Parathyroid adenoma (tissue), 2 donors: ENCODE data around the gene LRP10.

Source experiments
- H2AFZ ChIP-seq: fragments of 300-600 bp; sonication (generic); one replicate; pipeline ENCODE4 v1.7.0; 2017; ENCODE audit warnings: antibody characterized with exemption, mild to moderate bottlenecking
- H3K27ac ChIP-seq: fragments of 300-600 bp; sonication (generic); one replicate; pipeline ENCODE4 v1.7.0; 2017
- H3K27me3 ChIP-seq: fragments of 300-600 bp; sonication (generic); one replicate; pipeline ENCODE4 v1.7.0; 2017; ENCODE audit warnings: low read length; ENCODE audit not compliant: control insufficient read depth, insufficient read depth
- H3K36me3 ChIP-seq: fragments of 300-600 bp; sonication (generic); one replicate; pipeline ENCODE4 v1.7.0; 2017; ENCODE audit warnings: low read length; ENCODE audit not compliant: control insufficient read depth, insufficient read depth
- H3K4me1 ChIP-seq: fragments of 300-600 bp; sonication (generic); one replicate; pipeline ENCODE4 v1.7.0; 2017; ENCODE audit warnings: control low read depth
- H3K4me2 ChIP-seq: fragments of 300-600 bp; sonication (generic); one replicate; pipeline ENCODE4 v1.7.0; 2017; ENCODE audit warnings: low read length
- H3K4me3 ChIP-seq: fragments of 300-600 bp; sonication (generic); one replicate; pipeline ENCODE4 v1.7.0; 2017; ENCODE audit warnings: low read depth, low read length
- H3K79me2 ChIP-seq: fragments of 300-600 bp; sonication (generic); one replicate; pipeline ENCODE4 v1.7.0; 2017; ENCODE audit warnings: control low read depth
- H3K9ac ChIP-seq: fragments of 300-600 bp; sonication (generic); one replicate; pipeline ENCODE4 v1.7.0; 2017; ENCODE audit warnings: mild to moderate bottlenecking
- H3K9me3 ChIP-seq: fragments of 300-600 bp; sonication (generic); one replicate; pipeline ENCODE4 v1.7.0; 2017; ENCODE audit warnings: low read length; ENCODE audit not compliant: control insufficient read depth
- CTCF ChIP-seq: fragments of 300-600 bp; sonication (generic); IDR thresholded peaks from one replicate; pipeline ENCODE4 v1.7.0; 2017; ENCODE audit warnings: antibody characterized with exemption, mild to moderate bottlenecking
- donor health status: primary hyperparathyroidism.

Gene LRP10

GRCh38 chr14:22844221-22845102, 27.1 kb upstream of the LRP10 start:
- Histone ChIP-seq H3K79me2 (peaks cover 3% of the 10 kb centered on the region), H3K27me3 (no peaks in the 10 kb centered on the region), H2AFZ (no peak overlapping the region), H3K4me1 (peaks cover 24% of the 10 kb centered on the region), H3K36me3 (no peaks in the 10 kb centered on the region), H3K27ac (no peak overlapping the region), H3K9ac (no peak overlapping the region), H3K4me3 (no peak overlapping the region), H3K9me3 (no peaks in the 10 kb centered on the region), H3K4me2 (no peak overlapping the region)
- TF ChIP-seq CTCF, result no peak

GRCh38 chr14:22845103-22845394, 26.5 kb upstream of the LRP10 start:
- Histone ChIP-seq H2AFZ (no peak overlapping the region), H3K27me3 (no peaks in the 10 kb centered on the region), H3K9me3 (no peaks in the 10 kb centered on the region), H3K27ac (no peak overlapping the region), H3K4me2 (no peak overlapping the region), H3K4me1 (peaks cover 28% of the 10 kb centered on the region), H3K4me3 (no peak overlapping the region), H3K79me2 (peaks cover 3% of the 10 kb centered on the region), H3K9ac (no peak overlapping the region), H3K36me3 (no peaks in the 10 kb centered on the region)
- TF ChIP-seq CTCF, result no peak

GRCh38 chr14:22845821-22846625, 25.5 kb upstream of the LRP10 start:
- H3K9ac ChIP-seq, result no peak overlapping the region

GRCh38 chr14:22846811-22847307, 24.7 kb upstream of the LRP10 start:
- H3K36me3 ChIP-seq, result no peaks in the 10 kb centered on the region
- peaks cover 33% of the 10 kb centered on the region for H3K4me1 ChIP-seq
- no peak overlapping the region for H2AFZ ChIP-seq
- no peak overlapping the region for H3K4me3 ChIP-seq
- H3K9ac ChIP-seq, result no peak overlapping the region
- no peak overlapping the region for H3K4me2 ChIP-seq
- no peaks in the 10 kb centered on the region for H3K9me3 ChIP-seq
- no peaks in the 10 kb centered on the region for H3K79me2 ChIP-seq
- peak overlapping the region; percentile 50 for H3K27ac ChIP-seq
- TF ChIP-seq CTCF, result no peak
- H3K27me3 ChIP-seq, result no peaks in the 10 kb centered on the region

More at GRCh38 chr14:22845821-22846625, 25.5 kb upstream of the LRP10 start:
- no peak overlapping the region for H3K4me2 ChIP-seq
- no peaks in the 10 kb centered on the region for H3K36me3 ChIP-seq
- H3K4me3 ChIP-seq, result no peak overlapping the region
- H3K79me2 ChIP-seq, result peaks cover 3% of the 10 kb centered on the region
- no peaks in the 10 kb centered on the region for H3K9me3 ChIP-seq
- no peaks in the 10 kb centered on the region for H3K27me3 ChIP-seq
- peak overlapping the region; percentile 50 for H3K27ac ChIP-seq
- TF ChIP-seq CTCF, result no peak
- H3K4me1 ChIP-seq, result peaks cover 28% of the 10 kb centered on the region
- no peak overlapping the region for H2AFZ ChIP-seq
